Measurements from ENCODE around the gene TARM1. TPM values are rescaled to one million over a fixed set of nuclear protein-coding genes. Genes with fewer than 3 reads are reported as not detected.
"Not testable (repeated sequence)": the region's sequence is repeated elsewhere in the genome, so short reads cannot be mapped to it uniquely, and the experiment has no call there.

Gene TARM1
- total and polyA plus RNA-seq, 2 donors (not counting 1 experiment from before 2014, with no cell fraction given), result not detected

- peaks cover 18 to 28% of the 10 kb centered on the region in 2 donors for H3K4me1 ChIP-seq (ENCODE audit: control insufficient read depth in 2 of 2, insufficient read depth in 2 of 2, low read length in 2 of 2)
- ATAC-seq (ENCODE audit: low read depth), result not testable (repeated sequence)
These were observed 18.7 kb upstream of the TARM1 start for GRCh38 chr19:54099903-54100255.

GRCh38 chr19:54099190-54099902 lies 18.2 kb upstream of the TARM1 start:
- H3K79me2 ChIP-seq (ENCODE audit: control insufficient read depth, insufficient read depth, low read length), result peaks cover 16% of the 10 kb centered on the region
- DNase-seq (no peak), ATAC-seq (ENCODE audit: low read depth) (no peak)
- H3K9me3 Mint-ChIP-seq (ENCODE audit: insufficient read depth), result no peaks in the 10 kb centered on the region
- H4K20me1 ChIP-seq (ENCODE audit: control insufficient read depth, insufficient read depth, low read length, poor library complexity, severe bottlenecking), result no peaks in the 10 kb centered on the region
- no peak overlapping the region for H3K9ac ChIP-seq (ENCODE audit: low read length)
- WGBS (ENCODE audit: insufficient coverage), result 97% methylated on average over 6 of the region's 12 CpGs
- no peak overlapping the region for H3K4me2 ChIP-seq (replicated peaks; ENCODE audit: low read depth, low read length, poor library complexity, severe bottlenecking)
- peaks cover 0 to 19% (median 0%) of the 10 kb centered on the region in 3 donors for H3K9me3 ChIP-seq (ENCODE audit: control extremely low read depth in 1 of 3, control insufficient read depth in 2 of 3, insufficient read depth in 1 of 3, low read length in 2 of 3)
- intact Hi-C loops (cut with micrococcal nuclease), result no loop called here
- H3K4me1 Mint-ChIP-seq, result peaks cover 20% of the 10 kb centered on the region
- no peak overlapping the region for H3K27ac Mint-ChIP-seq
- H3K27me3 Mint-ChIP-seq, result peaks cover 8% of the 10 kb centered on the region
- H3K4me3 ChIP-seq (ENCODE audit: control extremely low read depth in 1 of 5, extremely low read depth in 1 of 5, insufficient read depth in 1 of 5, low read depth in 2 of 5, low read length in 4 of 5), result no peak overlapping the region
- CTCF ChIA-PET, result no interaction called here
- no peak overlapping the region for H3K4me3 Mint-ChIP-seq
- H3K27ac ChIP-seq (ENCODE audit: low read length in 2 of 2), result no peak overlapping the region
- POLR2A ChIA-PET, result no interaction called here
- TF ChIP-seq, protein P1, sequence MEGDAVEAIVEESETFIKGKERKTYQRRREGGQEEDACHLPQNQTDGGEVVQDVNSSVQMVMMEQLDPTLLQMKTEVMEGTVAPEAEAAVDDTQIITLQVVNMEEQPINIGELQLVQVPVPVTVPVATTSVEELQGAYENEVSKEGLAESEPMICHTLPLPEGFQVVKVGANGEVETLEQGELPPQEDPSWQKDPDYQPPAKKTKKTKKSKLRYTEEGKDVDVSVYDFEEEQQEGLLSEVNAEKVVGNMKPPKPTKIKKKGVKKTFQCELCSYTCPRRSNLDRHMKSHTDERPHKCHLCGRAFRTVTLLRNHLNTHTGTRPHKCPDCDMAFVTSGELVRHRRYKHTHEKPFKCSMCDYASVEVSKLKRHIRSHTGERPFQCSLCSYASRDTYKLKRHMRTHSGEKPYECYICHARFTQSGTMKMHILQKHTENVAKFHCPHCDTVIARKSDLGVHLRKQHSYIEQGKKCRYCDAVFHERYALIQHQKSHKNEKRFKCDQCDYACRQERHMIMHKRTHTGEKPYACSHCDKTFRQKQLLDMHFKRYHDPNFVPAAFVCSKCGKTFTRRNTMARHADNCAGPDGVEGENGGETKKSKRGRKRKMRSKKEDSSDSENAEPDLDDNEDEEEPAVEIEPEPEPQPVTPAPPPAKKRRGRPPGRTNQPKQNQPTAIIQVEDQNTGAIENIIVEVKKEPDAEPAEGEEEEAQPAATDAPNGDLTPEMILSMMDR (IDR thresholded peaks at IDR 0.05), result no peak
- TF ChIP-seq EZH2 (IDR thresholded peaks at IDR 0.05; ENCODE audit: borderline replicate concordance, insufficient read depth, low read depth, low read length, poor library complexity, severe bottlenecking), result no peak
- peaks cover 20 to 28% of the 10 kb centered on the region in 2 donors for H3K4me1 ChIP-seq (ENCODE audit: control insufficient read depth in 2 of 2, insufficient read depth in 2 of 2, low read length in 2 of 2)
- no peaks in the 10 kb centered on the region for H3K36me3 ChIP-seq (replicated peaks in 1 of 2; ENCODE audit: control extremely low read depth in 1 of 2, control insufficient read depth in 1 of 2, extremely low read depth in 1 of 2, insufficient read depth in 2 of 2, low read length in 1 of 2)
- H2AFZ ChIP-seq (ENCODE audit: insufficient read depth, low read depth, low read length, poor library complexity, severe bottlenecking), result no peak overlapping the region
- peaks cover 0 to 21% (median 12%) of the 10 kb centered on the region in 4 experiments for H3K27me3 ChIP-seq (replicated peaks in 1 of 4; ENCODE audit: control extremely low read depth in 1 of 4, control insufficient read depth in 3 of 4, insufficient read depth in 4 of 4, low read length in 3 of 4)

More at GRCh38 chr19:54099903-54100255, 18.7 kb upstream of the TARM1 start:
- H2AFZ ChIP-seq (ENCODE audit: insufficient read depth, low read depth, low read length, poor library complexity, severe bottlenecking); CTCF ChIA-PET; H3K27ac Mint-ChIP-seq; H3K27me3 Mint-ChIP-seq; H3K9ac ChIP-seq (ENCODE audit: low read length); POLR2A ChIA-PET; DNase-seq; H3K27ac ChIP-seq (ENCODE audit: low read length in 2 of 2); H3K4me2 ChIP-seq (replicated peaks; ENCODE audit: low read depth, low read length, poor library complexity, severe bottlenecking); H4K20me1 ChIP-seq (ENCODE audit: control insufficient read depth, insufficient read depth, low read length, poor library complexity, severe bottlenecking); H3K9me3 Mint-ChIP-seq (ENCODE audit: insufficient read depth); H3K4me3 Mint-ChIP-seq; H3K36me3 ChIP-seq (replicated peaks in 1 of 2; ENCODE audit: control extremely low read depth in 1 of 2, control insufficient read depth in 1 of 2, extremely low read depth in 1 of 2, insufficient read depth in 2 of 2, low read length in 1 of 2): not testable (repeated sequence)
- 98% methylated on average over 7 of the region's 9 CpGs for WGBS (ENCODE audit: insufficient coverage)
- H3K4me1 Mint-ChIP-seq, result peaks cover 22% of the 10 kb centered on the region
- peaks cover 0 to 15% (median 0%) of the 10 kb centered on the region in 3 donors for H3K9me3 ChIP-seq (ENCODE audit: control extremely low read depth in 1 of 3, control insufficient read depth in 2 of 3, insufficient read depth in 1 of 3, low read length in 2 of 3)
- peak overlapping the region in 1 of 5 experiments; percentile 5 for H3K4me3 ChIP-seq (ENCODE audit: control extremely low read depth in 1 of 5, extremely low read depth in 1 of 5, insufficient read depth in 1 of 5, low read depth in 2 of 5, low read length in 4 of 5)
- peaks cover 22% of the 10 kb centered on the region for H3K79me2 ChIP-seq (ENCODE audit: control insufficient read depth, insufficient read depth, low read length)
- peaks cover 0 to 16% (median 8%) of the 10 kb centered on the region in 4 experiments for H3K27me3 ChIP-seq (replicated peaks in 1 of 4; ENCODE audit: control extremely low read depth in 1 of 4, control insufficient read depth in 3 of 4, insufficient read depth in 4 of 4, low read length in 3 of 4)
- intact Hi-C loops (cut with micrococcal nuclease), result loop anchor here (5.0 kb wide), 1 partner anchor 903 kb away; no protein-coding TSS in a partner anchor
